Adrenal gland (tissue), 5 donors: Measurements from ENCODE around the gene XPOT.

ENCODE experiments used
- CTCF ChIP-seq, 6 experiments: fragments of 450-650 bp in 4 of 6; fragments of 200-600 bp in 2 of 6; sonication (generic) in 1 of 6; IDR thresholded peaks; 1 replicate in 5 of 6; 2 replicates in 1 of 6; pipeline versions ENCODE4 v1.5.1 to v1.8.0; 2016 to 2021; ENCODE audit warnings: antibody characterized with exemption in 6 of 6, mild to moderate bottlenecking in 2 of 6, moderate library complexity in 1 of 6
- POLR2A ChIP-seq, 2 donors: fragments of 450-650 bp; IDR thresholded peaks; one replicate each; pipeline ENCODE4 v1.6.1; 2017; ENCODE audit warnings: antibody characterized with exemption in 2 of 2, mild to moderate bottlenecking in 2 of 2, moderate library complexity in 1 of 2
- donor health status: DM: no; HTN: no; CAD: no.

GRCh38 chr12:64491718-64492117 lies 87.5 kb downstream of the XPOT start:
- no peak for TF ChIP-seq CTCF (IDR thresholded peaks at IDR 0.05)
- TF ChIP-seq POLR2A (IDR thresholded peaks at IDR 0.05): no peak
